Glutamatergic neuron (in vitro differentiated cells): Measurements from ENCODE around the gene NBAS. TPM values are rescaled to one million over a fixed set of nuclear protein-coding genes. Genes with fewer than 3 reads are reported as not detected.

ENCODE experiments used
- DNase-seq: peaks from one replicate; pipeline ENCODE4 v3.0.0; 2022
- H3K27ac Mint-ChIP-seq: one replicate; pipeline ENCODE4 v1.8.0; 2020; ENCODE audit warnings: mild to moderate bottlenecking, mixed read lengths, inconsistent platforms; ENCODE audit not compliant: unreplicated experiment
- H3K27me3 Mint-ChIP-seq: one replicate; pipeline ENCODE4 v1.8.0; 2020; ENCODE audit warnings: mild to moderate bottlenecking, moderate library complexity, mixed read lengths, inconsistent platforms; ENCODE audit not compliant: unreplicated experiment
- H3K36me3 Mint-ChIP-seq: one replicate; pipeline ENCODE4 v1.8.0; 2020; ENCODE audit warnings: mild to moderate bottlenecking, mixed read lengths, inconsistent platforms; ENCODE audit not compliant: unreplicated experiment
- H3K4me1 Mint-ChIP-seq: one replicate; pipeline ENCODE4 v1.8.0; 2020; ENCODE audit warnings: mild to moderate bottlenecking, low read depth, mixed read lengths, inconsistent platforms; ENCODE audit not compliant: unreplicated experiment
- H3K4me3 Mint-ChIP-seq: one replicate; pipeline ENCODE4 v1.8.0; 2020; ENCODE audit warnings: mild to moderate bottlenecking, mixed read lengths, inconsistent platforms; ENCODE audit not compliant: unreplicated experiment
- H3K9me3 Mint-ChIP-seq: one replicate; pipeline ENCODE4 v1.8.0; 2020; ENCODE audit warnings: mild to moderate bottlenecking, moderate library complexity, mixed read lengths, inconsistent platforms; ENCODE audit not compliant: unreplicated experiment
- CTCF ChIP-seq: fragments of 200-600 bp; sonication (generic); IDR thresholded peaks from one replicate; pipeline ENCODE4 v1.5.0; 2021; ENCODE audit not compliant: partially characterized antibody, unreplicated experiment
- total RNA-seq: library from RNA; stranded (reverse); fragmentation: NEBNext Ultra II Directional; extraction: Animal tissue kit (Norgen Biotek cat#: 25700); gene quantifications from one replicate; pipeline ENCODE4 v1.2.1, GENCODE V29; 2021; ENCODE audit not compliant: unreplicated experiment

NBAS gene
- total RNA-seq, 1 donor from 2014 or later: 46.1 TPM

- no peaks in the 10 kb centered on the region for H3K9me3 Mint-ChIP-seq
- H3K4me3 Mint-ChIP-seq: no peak overlapping the region
- H3K4me1 Mint-ChIP-seq: peaks cover 19% of the 10 kb centered on the region
- no peak for TF ChIP-seq CTCF
- H3K27ac Mint-ChIP-seq: peak overlapping the region; percentile 0
- no peak for DNase-seq
- H3K36me3 Mint-ChIP-seq: peaks cover 3% of the 10 kb centered on the region
- no peaks in the 10 kb centered on the region for H3K27me3 Mint-ChIP-seq
These were observed 289.1 kb downstream of the NBAS start for GRCh38 chr2:15271941-15272542.

GRCh38 chr2:15271276-15271675 is 289.9 kb downstream of the NBAS start:
- no peak for TF ChIP-seq CTCF
- Mint-ChIP-seq H3K4me1 (peaks cover 19% of the 10 kb centered on the region), H3K4me3 (no peak overlapping the region), H3K27me3 (no peaks in the 10 kb centered on the region), H3K36me3 (peaks cover 3% of the 10 kb centered on the region), H3K27ac (no peak overlapping the region), H3K9me3 (no peaks in the 10 kb centered on the region)
- DNase-seq: no peak

GRCh38 chr2:15269043-15269442 is 292.1 kb downstream of the NBAS start:
- no peak for DNase-seq
- no peaks in the 10 kb centered on the region for H3K9me3 Mint-ChIP-seq
- peaks cover 19% of the 10 kb centered on the region for H3K4me1 Mint-ChIP-seq
- H3K27me3 Mint-ChIP-seq: no peaks in the 10 kb centered on the region
- no peak overlapping the region for H3K27ac Mint-ChIP-seq
- H3K4me3 Mint-ChIP-seq: no peak overlapping the region
- TF ChIP-seq CTCF: no peak
- peaks cover under 1% of the 10 kb centered on the region for H3K36me3 Mint-ChIP-seq

GRCh38 chr2:15265889-15266288 is 295.2 kb downstream of the NBAS start:
- no peak for DNase-seq
- Mint-ChIP-seq H3K27ac (no peak overlapping the region), H3K4me1 (peaks cover 3% of the 10 kb centered on the region)

More at GRCh38 chr2:15265889-15266288, 295.2 kb downstream of the NBAS start:
- Mint-ChIP-seq H3K9me3 (no peaks in the 10 kb centered on the region), H3K36me3 (no peaks in the 10 kb centered on the region), H3K27me3 (no peaks in the 10 kb centered on the region), H3K4me3 (no peak overlapping the region)
- no peak for TF ChIP-seq CTCF
